Measurements from ENCODE around the gene PIAS1.

DNA sequence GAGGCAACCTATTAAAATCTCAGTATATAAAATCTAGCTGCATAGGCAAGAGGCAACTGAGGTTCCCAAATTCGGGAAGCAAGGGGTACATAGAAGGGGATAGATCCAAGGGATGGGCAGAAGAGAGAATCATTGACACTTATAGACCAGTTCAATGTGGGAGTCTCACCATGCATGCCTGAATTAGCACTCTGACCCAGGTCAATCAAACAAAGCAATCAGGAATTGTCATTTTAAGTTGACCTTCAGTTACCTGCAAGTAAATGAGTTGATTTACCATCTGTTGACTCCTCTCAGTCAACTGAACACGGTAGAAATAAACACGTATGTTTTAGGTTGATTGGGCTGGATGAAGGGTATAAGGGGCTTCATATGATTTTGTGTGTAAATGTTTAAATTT lies 33.4 kb upstream of the PIAS1 start:
- TF ChIP-seq, protein P1, sequence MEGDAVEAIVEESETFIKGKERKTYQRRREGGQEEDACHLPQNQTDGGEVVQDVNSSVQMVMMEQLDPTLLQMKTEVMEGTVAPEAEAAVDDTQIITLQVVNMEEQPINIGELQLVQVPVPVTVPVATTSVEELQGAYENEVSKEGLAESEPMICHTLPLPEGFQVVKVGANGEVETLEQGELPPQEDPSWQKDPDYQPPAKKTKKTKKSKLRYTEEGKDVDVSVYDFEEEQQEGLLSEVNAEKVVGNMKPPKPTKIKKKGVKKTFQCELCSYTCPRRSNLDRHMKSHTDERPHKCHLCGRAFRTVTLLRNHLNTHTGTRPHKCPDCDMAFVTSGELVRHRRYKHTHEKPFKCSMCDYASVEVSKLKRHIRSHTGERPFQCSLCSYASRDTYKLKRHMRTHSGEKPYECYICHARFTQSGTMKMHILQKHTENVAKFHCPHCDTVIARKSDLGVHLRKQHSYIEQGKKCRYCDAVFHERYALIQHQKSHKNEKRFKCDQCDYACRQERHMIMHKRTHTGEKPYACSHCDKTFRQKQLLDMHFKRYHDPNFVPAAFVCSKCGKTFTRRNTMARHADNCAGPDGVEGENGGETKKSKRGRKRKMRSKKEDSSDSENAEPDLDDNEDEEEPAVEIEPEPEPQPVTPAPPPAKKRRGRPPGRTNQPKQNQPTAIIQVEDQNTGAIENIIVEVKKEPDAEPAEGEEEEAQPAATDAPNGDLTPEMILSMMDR (IDR thresholded peaks at IDR 0.05), result no peak
- TF ChIP-seq POLR2A (IDR thresholded peaks at IDR 0.05), result no peak
